GM10266 (cell line): ENCODE data around the gene ENO1.

Source experiments
- DNase-seq: peaks from one replicate; pipeline ENCODE4 v3.0.0; 2012; ENCODE audit errors: extremely low spot score
- CTCF ChIP-seq: IDR thresholded peaks from 2 replicates; pipeline ENCODE4 v1.5.1; 2012; ENCODE audit warnings: mild to moderate bottlenecking, low read depth; ENCODE audit not compliant: control insufficient read depth, insufficient read depth; ENCODE audit errors: missing control alignments

ENO1 gene

GRCh38 chr1:8867878-8868567, 10.5 kb downstream of the ENO1 start:
- no peak for DNase-seq
- no peak for TF ChIP-seq CTCF

- no peak for DNase-seq
- TF ChIP-seq CTCF = no peak
Observed at GRCh38 chr1:8866792-8867415, 11.6 kb downstream of the ENO1 start.

GRCh38 chr1:8866173-8866791, 12.2 kb downstream of the ENO1 start:
- no peak for TF ChIP-seq CTCF
- no peak for DNase-seq

GRCh38 chr1:8864713-8865344, 13.7 kb downstream of the ENO1 start:
- no peak for DNase-seq
- no peak for TF ChIP-seq CTCF

- DNase-seq = no peak
- no peak for TF ChIP-seq CTCF
Observed at GRCh38 chr1:8863794-8864233, 14.7 kb downstream of the ENO1 start.

GRCh38 chr1:8863138-8863537, 15.3 kb downstream of the ENO1 start:
- TF ChIP-seq CTCF = no peak
- no peak for DNase-seq
